HL-60/S4 (cell line): Measurements from ENCODE around the gene SPATA13.
"Not testable (repeated sequence)": the region's sequence is repeated elsewhere in the genome, so short reads cannot be mapped to it uniquely, and the experiment has no call there.

Experiments
- in situ Hi-C: fragments of 300-500 bp; cut with MboI; formaldehyde crosslinking; loops from 2 replicates; pipeline ENCODE4 v1.14.3; 2022; ENCODE audit warnings: low sequenced_read_pairs

SPATA13 gene

GRCh38 chr13:24349778-24350664, 189.5 kb downstream of the SPATA13 start:
- in situ Hi-C loops = not testable (repeated sequence)

GRCh38 chr13:24351423-24351822, 190.9 kb downstream of the SPATA13 start:
- in situ Hi-C loops = no loop called here

GRCh38 chr13:24353736-24354135, 193.2 kb downstream of the SPATA13 start:
- in situ Hi-C loops = no loop called here

GRCh38 chr13:24355103-24355502, 194.6 kb downstream of the SPATA13 start:
- in situ Hi-C loops = no loop called here

GRCh38 chr13:24356270-24356669, 195.8 kb downstream of the SPATA13 start:
- in situ Hi-C loops = no loop called here
